CD4-positive, alpha-beta T cell treated with Interleukin-6 at 100 ng/mL for 8 hours (primary cell): ENCODE results near the gene ORC1.
"Not testable (repeated sequence)": the region's sequence is repeated elsewhere in the genome, so short reads cannot be mapped to it uniquely, and the experiment has no call there.

Experiments used
- DNase-seq: peaks from one replicate; pipeline ENCODE4 v3.0.0-alpha.2; 2020; ENCODE audit warnings: mixed read lengths, low spot score

The ORC1 gene

DNA sequence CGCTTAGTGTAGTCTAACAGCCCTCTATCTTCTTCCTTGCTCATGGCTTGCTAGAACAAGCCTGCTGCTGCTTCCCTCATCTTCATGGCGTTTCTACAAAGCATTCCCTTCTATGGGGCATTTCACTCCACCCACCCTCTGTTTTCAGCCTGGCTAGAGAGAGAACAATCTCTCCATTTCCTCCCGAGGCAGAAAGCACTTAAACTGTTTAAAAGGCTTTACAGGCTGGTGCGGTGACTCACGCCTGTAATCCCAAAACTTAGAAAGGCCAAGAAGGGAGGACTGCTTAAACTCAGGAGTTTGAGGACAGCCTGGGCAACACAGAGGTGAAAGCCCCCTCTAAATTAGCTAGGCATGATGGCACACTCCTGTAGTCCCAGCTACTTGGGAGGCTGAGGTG is 17.8 kb downstream of the ORC1 start:
- DNase-seq, result no peak

DNA sequence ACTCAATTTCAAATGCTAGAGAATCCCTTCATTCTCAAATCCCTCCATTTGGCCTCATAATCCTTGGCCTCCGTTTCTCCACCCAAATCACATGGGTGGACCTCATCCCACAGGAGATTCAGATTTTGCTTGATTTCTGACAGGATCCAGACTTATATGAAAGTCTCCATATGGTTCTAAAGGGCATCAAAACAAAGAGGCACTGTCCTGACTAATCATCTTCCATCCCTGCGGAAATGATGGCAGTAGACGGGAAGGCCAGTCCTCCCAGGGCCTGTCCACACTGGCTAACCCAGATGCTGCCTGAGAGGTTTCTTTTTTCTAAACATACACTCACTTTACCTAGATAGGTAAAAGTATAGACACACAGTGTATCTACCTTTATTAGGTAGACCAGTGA is 18.8 kb downstream of the ORC1 start:
- DNase-seq, result no peak

DNA sequence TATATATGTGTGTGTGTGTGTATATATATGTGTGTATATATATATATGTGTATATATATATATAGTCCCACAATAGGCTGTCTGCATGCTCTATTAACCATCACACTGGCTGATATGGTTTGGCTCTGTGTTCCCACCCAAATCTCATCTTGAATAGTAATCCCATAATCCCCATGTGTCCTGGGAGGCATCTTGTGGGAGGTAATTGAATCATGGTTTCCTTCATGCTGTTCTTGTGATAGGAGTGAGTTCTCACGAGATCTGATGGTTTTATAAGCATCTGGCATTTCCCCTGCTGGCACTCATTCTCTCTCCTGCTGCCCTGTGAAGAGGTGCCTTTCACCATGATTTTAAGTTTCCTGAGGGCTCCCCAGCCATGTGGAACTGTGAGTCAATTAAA is 34.4 kb downstream of the ORC1 start:
- DNase-seq, result not testable (repeated sequence)

DNA sequence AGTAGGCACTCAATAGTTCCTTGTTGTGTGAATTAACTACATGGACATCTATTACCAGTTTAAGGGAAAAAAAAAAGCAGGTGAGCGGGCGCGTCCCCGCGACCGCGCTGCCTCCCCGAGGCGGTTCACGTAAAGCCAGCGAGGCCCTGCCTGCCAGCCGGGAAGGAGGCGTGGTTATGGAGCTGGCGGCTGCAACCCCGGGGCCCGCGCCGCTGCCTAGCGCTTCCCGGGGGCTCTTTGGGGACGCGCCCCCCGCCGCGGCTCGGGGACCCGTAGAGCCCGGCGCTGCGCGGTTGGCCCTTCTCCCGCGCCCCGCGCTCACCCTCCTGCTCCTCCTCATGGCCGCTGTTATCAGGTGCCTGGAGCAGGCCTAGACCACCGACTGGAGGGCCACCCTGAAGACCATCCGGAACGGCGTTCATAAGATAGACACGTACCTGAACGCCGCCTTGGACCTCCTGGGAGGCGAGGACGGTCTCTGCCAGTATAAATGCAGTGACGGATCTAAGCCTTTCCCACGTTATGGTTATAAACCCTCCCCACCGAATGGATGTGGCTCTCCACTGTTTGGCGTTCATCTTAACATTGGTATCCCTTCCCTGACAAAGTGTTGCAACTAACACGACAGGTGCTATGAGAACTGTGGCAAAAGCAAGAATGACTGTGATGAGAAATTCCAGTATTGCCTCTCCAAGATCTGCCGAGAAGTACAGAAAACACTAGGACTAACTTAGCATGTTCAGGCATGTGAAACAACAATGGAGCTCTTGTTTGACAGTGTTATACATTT is 35.6 kb downstream of the ORC1 start:
- peak; percentile 64 for DNase-seq

DNA sequence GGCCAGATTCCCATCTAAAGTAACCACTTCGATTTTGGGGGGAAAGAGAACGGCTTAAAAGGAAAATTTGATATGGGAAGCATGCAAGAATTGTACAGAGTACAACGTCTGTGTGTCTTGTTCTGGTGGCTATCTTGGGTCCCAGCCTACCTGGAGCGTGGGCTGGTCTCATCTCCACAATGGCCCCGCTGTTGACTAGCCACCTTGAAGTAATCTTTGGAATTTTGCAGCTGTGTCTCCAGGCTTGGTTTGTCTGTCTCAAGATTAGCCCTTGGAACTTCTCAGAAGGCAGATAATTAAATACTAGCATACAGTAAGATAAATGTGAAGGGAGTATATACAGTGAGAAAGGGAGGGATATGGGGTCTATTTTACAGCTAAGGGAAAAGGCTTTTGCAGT is 37.0 kb downstream of the ORC1 start:
- no peak for DNase-seq

DNA sequence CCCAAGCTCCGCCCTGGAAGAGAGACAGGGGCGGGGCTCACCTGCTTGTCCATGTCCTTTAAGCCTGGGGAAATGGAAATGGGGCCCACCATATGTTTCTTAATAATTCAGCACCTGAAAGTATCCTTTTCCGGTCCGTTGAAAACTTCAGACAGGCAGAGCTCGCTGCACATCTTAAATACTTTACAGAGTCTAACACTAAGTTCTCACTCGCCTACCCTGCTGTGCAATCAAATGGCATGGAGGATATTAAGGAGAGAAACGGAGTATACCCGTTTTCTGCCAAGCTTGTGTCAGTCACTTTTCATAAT is 37.8 kb downstream of the ORC1 start:
- DNase-seq, result no peak

DNA sequence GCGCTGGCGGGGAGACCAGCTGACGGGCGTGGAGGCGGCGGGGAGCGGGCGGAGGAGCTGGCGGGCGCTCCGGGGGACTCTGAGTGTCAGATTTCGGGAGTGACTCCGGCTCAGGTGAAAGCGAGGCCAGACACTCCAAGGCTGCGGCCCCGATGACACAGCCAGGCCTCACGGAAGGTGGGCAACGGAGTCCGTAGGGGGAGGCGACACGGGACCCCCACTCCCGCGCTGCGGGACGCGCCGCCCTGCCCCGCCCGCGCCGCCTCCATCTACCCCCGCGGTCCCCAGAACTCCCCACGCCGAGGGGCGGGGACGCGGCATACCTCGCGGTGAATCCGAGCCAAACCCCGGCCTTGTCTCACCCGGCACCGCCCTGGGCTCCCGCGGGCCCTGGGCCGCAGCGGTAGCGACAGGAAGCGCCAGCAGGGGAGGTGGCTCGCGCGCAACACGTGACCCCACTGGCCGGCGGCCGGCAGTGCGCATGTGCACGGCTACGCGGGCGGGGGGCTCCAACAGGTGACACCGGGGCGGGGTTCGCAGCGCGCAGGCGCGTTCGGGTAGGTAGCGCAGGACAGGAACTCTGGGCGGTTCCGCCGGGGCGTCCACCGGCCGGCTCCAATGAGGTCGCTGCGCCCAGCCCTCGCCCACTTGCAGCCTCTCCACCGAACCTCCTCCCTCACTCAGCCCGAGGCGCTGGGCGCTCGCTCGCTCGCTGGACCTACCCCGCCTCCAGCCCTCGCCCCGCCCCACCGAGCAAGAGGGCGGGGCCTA is 38.3 kb downstream of the ORC1 start, which contains the start of gene CC2D1B:
Gene CC2D1B, minus strand, starts transcription at position 460 of the 771 bp plus-strand sequence. CDS start 1,585 bp downstream, outside the sequence.
- DNase-seq, result peak; percentile 100

DNA sequence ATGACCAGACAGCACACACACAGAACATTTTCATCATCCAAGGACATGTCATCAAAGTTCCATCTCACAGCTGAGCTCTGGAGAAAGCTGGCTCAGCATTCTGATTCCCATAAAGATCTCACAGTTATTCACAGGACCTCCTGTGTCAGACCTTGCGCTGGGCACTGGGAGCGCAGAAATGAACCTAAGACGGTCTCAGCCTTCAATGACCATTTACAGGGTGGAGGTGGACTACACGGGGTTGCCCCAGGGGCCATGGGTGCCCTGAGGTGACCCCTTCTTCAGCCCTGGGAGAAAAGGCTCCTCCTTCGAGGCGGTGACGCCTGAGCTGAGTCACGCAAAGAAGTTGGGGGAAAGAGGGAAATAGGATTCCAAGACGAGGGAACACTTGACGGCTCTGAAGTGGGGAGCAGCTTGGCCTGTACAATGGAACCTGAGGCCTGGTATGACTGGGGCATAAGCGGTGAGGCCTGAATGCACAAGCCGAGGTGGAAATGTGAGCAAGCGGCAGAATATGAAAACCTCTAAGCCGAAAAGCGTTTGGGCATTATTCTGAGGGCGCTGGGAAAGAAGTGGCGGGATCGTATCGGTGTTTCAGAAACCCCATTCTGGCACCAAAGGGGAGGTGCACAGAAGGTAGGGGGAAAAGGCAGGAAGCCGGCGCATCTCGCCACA is 39.0 kb downstream of the ORC1 start:
- no peak for DNase-seq

DNA sequence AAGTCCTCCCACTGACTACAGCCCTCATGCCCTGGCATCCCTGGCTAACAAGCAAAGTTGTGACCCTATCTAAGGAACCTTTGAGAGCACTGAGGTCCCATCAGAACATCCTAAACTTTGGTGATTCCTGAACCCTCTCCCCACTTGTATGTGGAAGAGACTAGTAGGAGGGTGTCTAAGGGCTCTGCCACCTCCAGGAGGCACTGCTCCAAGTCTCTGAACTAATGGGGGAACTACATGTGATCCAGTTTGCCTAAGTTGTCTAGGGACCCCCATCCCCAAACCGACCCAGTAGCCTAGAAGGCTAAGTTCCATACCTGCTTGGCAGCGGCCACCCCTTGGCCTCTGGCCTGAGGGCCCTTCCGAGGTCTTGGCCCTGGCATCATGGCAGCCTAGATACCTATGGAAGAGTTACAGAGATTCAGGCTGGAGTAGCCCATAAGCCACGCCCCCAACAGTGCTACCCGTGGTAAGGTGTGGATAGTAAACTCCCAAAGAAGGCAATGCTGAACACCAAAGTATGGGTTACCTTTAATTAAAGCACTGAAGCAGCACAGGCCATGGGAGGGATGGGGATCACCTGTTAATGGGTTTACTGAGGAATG is 39.9 kb downstream of the ORC1 start:
- no peak for DNase-seq

DNA sequence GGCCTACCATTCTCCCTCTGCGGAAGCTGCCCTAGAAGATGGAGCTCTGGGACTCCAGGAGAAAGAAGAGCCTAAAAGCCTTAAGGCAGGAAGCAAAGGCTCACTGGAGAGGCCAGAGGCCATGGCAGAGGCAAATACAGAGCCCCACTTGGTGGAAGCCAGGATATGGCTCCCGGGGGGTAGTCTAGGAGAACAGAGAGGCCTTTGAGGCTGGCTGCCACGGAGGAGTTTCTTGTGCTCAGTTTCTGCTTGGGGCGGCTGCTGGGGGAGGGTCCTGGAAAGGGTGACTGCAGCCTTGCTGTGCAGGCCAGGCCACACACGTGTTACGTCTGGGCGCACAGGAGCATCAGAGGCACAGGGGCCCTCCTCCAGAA is 43.6 kb downstream of the ORC1 start:
- no peak for DNase-seq

DNA sequence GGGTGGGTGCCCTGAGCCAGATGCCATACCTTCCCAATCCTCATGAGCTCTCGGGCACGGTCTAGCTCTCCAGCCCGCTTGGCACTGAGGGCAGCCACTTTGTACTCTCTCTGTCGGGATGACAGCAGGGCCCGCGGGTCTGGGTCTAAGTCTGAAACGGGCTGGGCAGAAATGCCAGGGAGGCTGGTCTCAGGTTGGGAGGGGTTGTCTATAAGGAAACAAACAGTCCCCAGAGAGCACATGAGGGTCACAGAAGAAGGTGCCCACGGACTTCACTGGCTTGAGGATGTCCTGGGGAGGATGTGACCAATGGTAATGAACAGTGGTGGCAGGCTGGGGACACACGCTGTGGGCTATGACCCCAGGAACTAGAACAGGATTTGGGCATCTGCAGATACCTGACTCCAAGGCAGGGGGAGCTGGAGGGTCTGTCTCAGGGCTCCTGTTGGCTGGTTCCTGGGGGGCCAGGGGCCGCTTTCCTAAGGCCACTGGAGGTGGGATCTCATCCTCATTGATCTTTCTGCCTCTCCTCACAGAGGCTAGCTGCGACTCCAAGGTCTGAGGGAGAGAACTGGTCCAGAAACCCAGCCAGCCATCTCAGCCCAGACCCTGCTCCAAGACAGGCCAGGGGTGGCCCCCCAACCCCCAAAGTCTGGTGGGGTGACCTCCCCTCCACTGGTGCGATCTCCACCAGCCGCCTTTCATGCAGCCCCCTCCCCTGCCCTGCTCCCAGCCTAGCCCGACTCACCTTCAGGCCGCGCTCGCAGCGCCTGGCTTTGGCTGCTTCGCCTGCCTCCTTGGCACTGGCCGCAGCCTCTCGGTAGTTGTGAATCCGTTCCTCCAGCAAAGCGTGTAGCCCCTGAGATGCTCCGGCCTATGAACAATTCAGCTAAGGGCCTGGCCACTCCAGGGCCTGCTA is 44.3 kb downstream of the ORC1 start:
- no peak for DNase-seq

DNA sequence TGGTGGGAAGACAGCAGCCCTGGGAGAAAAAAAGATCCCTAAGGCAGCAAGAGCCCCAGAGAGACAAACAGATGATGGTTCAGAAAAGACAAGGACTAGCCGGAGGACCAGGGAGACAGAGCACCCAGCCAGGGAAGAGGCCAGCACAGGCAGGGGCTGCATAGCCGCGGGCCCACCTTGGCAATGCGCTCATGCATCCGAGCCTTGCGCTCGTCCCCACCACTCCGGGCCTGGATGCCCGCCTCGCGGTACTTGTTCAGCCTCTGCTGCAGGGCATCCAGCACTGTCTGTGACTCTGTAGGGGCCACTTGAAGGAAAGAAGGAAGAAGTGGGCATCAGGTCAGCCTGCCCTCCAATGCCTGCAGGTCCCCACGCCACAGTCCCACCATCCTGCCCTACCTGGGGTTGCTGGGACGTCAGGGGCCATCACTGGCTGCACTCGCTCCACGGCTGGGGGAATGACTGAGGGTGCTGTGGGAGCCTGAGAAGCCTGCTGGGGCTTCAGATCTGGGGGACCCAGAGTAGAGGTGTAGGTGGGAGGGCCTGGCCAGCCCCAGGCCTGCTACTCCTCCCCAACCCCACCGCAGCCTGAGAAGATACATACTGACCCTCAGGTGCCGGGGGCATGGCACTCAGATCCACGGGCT is 45.2 kb downstream of the ORC1 start:
- DNase-seq, result no peak

DNA sequence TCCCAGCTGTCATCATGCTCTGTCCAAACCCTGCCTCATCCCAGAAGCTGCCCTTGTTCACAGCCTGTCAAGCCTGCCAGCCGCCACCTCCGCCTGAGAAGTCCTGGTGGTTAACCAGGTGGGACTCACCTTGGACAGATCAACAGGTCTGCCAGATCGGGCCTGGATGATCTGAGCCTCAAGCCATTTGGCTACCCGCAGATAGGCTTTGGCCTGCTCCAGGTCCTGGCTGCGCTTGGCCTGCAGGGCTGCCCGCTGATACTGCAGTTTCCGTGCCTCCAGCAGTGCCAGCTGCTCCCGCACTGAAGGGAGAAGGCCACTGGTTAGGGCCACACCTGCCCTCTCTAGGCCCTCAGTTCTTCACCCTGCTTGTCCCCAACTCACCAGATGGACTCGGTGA is 46.8 kb downstream of the ORC1 start:
- DNase-seq, result no peak

DNA sequence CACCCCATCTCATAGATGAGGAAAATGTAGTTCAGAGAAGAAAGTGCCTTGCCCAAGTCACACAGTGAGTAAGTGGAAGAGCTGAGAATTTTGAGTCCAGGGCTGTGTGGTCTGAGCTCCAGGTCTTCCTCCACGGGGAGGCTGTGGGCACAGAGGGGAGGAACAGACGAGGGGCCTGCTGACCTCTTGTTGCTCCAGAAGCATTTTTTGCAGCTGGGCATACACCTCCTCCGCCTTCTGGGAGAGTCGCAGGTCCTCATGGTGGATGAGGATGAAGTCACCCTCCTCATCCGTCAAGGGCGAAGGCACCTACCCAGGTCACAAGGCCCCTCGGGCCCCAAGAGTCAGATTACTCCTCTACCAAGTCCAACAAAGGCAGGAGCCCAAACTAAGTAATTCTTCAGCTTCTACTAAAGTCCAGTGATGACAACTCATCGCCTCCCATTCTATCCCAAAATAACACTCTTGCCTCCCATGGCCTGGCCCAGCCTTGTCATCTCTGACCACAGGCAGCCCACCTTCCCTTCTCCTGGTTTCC is 47.3 kb downstream of the ORC1 start:
- no peak for DNase-seq

DNA sequence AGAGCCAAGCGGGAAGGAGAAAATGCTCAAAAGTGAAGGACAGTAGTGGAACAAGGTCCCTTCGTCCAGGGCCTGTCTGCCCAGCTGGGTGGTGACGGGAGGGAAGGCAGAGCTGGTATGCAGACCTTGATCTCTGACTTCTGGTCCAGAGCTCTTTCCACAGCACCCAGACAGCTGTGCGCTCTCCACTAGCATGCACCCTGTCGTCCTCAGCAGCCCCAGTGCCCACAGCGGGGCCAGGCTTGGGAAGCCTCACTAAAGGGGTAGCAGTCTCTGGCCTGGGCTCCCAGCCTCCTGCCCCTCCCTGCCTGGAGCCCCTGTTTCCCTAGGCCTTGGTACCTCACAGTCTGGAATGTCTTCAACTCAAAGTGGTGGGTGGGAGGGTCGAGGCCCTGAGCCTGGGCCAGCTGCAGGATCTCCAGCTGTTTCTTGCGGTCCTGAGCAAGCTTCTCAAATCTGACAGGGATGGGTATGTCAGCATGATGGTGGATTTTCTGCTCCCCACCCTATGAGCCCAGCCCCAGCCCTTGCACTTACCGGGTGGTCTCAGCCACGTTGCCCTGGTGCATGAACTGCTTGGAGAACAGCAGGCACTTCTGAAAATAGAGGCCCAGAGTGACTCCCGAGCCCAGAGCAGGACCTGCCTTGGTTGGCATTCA is 48.2 kb downstream of the ORC1 start:
- no peak for DNase-seq

DNA sequence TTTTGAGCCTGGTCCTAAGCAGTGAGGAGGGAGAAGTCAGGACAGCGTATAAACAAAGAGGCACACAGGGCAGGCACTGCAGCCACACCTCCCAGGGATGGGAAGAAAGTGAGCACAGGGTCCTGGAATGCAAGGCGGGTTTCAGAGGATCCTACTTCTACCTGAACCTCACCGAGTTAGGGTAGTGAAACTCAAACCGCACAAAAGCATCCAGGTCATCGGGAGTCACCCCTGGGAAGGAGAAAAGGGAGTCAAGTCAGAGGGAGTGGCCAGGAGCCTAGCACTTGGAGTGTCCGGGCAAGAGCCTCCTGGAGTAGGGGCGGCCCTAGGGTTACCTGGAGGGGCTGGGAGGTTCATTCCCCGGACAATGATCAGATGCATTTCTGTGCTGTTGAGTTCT is 48.8 kb downstream of the ORC1 start:
- DNase-seq, result no peak

DNA sequence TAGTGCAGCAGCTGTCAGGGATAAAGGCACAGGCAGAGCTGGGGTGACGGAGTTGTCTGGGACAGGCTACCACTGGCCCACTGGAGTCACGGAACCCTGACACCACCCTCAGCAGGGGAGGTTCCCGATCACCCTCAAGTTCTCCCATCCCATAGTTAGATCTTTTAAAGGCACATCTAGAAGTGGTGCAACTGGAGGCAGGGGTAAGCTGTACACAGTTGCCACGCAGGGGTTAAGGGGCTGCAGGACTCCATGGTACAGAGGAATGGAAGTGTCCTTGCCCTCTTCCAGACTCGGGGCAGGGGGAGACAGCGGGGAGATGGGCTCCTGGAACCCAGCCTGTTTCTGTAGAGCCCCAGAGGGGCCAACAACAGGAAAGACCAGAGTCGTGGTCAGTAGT is 51.5 kb downstream of the ORC1 start:
- DNase-seq, result no peak

DNA sequence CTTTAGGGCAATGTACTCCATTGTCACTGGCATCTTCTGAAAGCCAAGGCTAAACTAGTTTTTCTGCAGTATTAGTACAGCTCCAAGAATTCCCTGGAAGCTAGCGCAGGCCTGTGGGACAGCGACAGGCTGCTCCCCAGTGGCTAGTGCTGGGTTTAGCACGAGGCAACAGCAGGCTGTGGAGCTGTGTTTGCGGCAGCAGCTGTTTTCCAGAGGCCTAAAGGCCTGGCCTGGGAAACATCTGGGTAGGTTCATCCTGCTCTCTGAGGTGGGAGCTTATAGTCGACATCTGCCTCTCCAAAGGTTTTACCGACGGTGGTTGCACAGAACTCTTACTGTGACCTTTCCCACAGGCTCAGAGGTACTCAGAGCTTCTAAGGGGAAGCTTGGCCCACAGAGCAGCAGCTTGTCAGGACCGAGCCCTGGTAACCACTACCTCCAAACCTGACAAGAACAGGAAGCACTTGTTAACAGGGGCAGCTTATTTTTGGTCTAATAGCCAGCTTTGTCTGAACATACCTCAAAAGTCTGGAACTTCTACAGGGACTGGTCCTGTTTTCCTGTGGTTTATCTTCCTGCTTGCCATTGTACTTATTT is 55.4 kb downstream of the ORC1 start:
- DNase-seq, result no peak

DNA sequence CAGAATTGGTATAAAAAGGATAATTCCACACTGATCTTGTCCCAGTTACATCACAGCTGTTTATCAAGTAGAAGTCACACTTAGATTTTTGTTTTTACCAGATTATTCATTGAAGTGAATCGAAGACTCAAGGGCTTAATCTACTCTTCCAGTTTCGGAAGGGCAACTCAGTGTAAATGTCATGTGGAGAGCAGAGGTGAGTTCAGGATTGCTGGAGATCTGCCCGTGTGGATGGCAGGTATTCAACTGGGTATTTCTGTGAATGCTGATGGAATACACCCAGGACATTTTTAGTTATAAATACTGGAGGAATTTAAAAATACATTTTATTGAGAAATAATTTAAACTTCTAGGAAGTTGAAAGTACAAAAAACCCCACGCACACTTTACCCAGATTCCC is 57.6 kb downstream of the ORC1 start:
- DNase-seq, result no peak

DNA sequence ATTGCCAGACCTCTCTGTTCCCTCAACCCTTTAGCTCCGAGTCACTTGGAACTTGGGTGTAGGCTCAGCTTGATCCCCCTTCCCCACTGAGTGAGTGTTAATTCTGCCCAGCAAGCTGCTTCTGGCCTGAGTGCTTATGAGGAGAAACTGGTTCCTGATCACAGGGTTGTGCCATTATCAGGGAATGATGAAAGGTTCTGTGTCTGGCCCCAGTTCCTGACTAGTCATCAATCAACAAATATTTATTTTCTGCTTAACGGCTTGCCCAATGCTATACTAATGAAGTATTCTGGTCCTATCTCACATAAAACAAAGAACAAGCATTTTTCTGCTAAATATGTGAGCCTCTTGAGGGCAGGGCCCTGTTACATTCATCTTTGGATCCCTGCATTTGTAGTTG is 59.0 kb downstream of the ORC1 start:
- DNase-seq, result no peak
